ENCODE measurements around the gene CGREF1. TPM values are rescaled to one million over a fixed set of nuclear protein-coding genes. Genes with fewer than 3 reads are reported as not detected.

Gene CGREF1
- total RNA-seq, 2 experiments from 2014 or later, result not detected

GRCh38 chr2:27130396-27130795 is 11.5 kb upstream of the CGREF1 start:
- H3K4me3 ChIP-seq (ENCODE audit: low read depth, low read length, poor library complexity, severe bottlenecking), result no peak overlapping the region
- H2AFZ ChIP-seq (ENCODE audit: low read length), result no peak overlapping the region
- H3K36me3 ChIP-seq (ENCODE audit: insufficient read depth, low read length), result peaks cover 56% of the 10 kb centered on the region
- ChIA-PET CTCF (ENCODE audit: unreplicated experiment) (no interaction called here), POLR2A (no interaction called here)
- no peak overlapping the region for H3K27ac ChIP-seq (ENCODE audit: low read depth, low read length, poor library complexity, severe bottlenecking)
- intact Hi-C loops (cut with micrococcal nuclease; ENCODE audit: unreplicated experiment), result loop anchor here (5.0 kb wide), 1 partner anchor 82 kb away; the partner anchor contains the start of genes ATRAID and SLC5A6
- TF ChIP-seq EZH2phosphoT487 (IDR thresholded peaks at IDR 0.05; ENCODE audit: borderline replicate concordance, low read depth, low read length) (no peak), CTCF (conservative IDR thresholded peaks at IDR 0.05; ENCODE audit: low read length) (no peak)
- no peaks in the 10 kb centered on the region for H3K9me3 ChIP-seq (ENCODE audit: low read length)
- H3K9me2 ChIP-seq (ENCODE audit: insufficient read depth, low read length), result no peaks in the 10 kb centered on the region
- H3K4me1 ChIP-seq (ENCODE audit: insufficient read depth, low read length, poor library complexity, severe bottlenecking), result peaks cover 19% of the 10 kb centered on the region
- no peak for DNase-seq (ENCODE audit: low spot score)
- peaks cover 5% of the 10 kb centered on the region; the same call in 1 of the 2 replicates for H4K20me1 ChIP-seq (ENCODE audit: insufficient read depth, low read length)
- peaks cover 20% of the 10 kb centered on the region for H3K79me2 ChIP-seq (ENCODE audit: insufficient read depth, low read depth, low read length)
- H3K4me2 ChIP-seq (ENCODE audit: low read length), result no peak overlapping the region
- no TSS peak for BruUV-seq (replicated peaks)

- TF ChIP-seq CTCF (conservative IDR thresholded peaks at IDR 0.05; ENCODE audit: low read length) (no peak), EZH2phosphoT487 (IDR thresholded peaks at IDR 0.05; ENCODE audit: borderline replicate concordance, low read depth, low read length) (no peak)
- ChIA-PET CTCF (ENCODE audit: unreplicated experiment) (no interaction called here), POLR2A (interaction anchor here (0.5 to 0.6 kb wide), 3 partner anchors 23 to 64 kb away, joined by 3 to 4 read pairs (median 3); no protein-coding TSS in a partner anchor)
- Histone ChIP-seq H3K27ac (ENCODE audit: low read depth, low read length, poor library complexity, severe bottlenecking) (no peak overlapping the region), H3K9me2 (ENCODE audit: insufficient read depth, low read length) (no peaks in the 10 kb centered on the region), H3K4me1 (ENCODE audit: insufficient read depth, low read length, poor library complexity, severe bottlenecking) (peaks cover 12% of the 10 kb centered on the region), H3K79me2 (ENCODE audit: insufficient read depth, low read depth, low read length) (peaks cover 16% of the 10 kb centered on the region), H3K9me3 (ENCODE audit: low read length) (no peaks in the 10 kb centered on the region), H3K36me3 (ENCODE audit: insufficient read depth, low read length) (peaks cover 56% of the 10 kb centered on the region), H3K4me2 (ENCODE audit: low read length) (no peak overlapping the region), H4K20me1 (ENCODE audit: insufficient read depth, low read length) (peaks cover 5% of the 10 kb centered on the region; the same call in 1 of the 2 replicates), H2AFZ (ENCODE audit: low read length) (no peak overlapping the region), H3K4me3 (ENCODE audit: low read depth, low read length, poor library complexity, severe bottlenecking) (no peak overlapping the region)
- intact Hi-C loops (cut with micrococcal nuclease; ENCODE audit: unreplicated experiment), result no loop called here
- no TSS peak for BruUV-seq (replicated peaks)
- DNase-seq (ENCODE audit: low spot score), result no peak
These were observed 10.0 kb upstream of the CGREF1 start for GRCh38 chr2:27128668-27129571.
